ENCODE measurements around the gene PGA4. TPM values are rescaled to one million over a fixed set of nuclear protein-coding genes. Genes with fewer than 3 reads are reported as not detected.
"Not testable (repeated sequence)": the region's sequence is repeated elsewhere in the genome, so short reads cannot be mapped to it uniquely, and the experiment has no call there.

The PGA4 gene
- total and polyA plus RNA-seq, 2 of the 8 experiments (the other 6 are each of a cell fraction or from before 2014, with no cell fraction given): 1.3 TPM; not detected in 1

- POLR2A ChIA-PET (ENCODE audit: partially characterized antibody): interaction anchor here (1.4 kb wide), 1 partner anchor 46 kb away, joined by 3 read pairs; no protein-coding TSS in a partner anchor
Observed at GRCh38 chr11:61250796-61251765, 28.9 kb downstream of the PGA4 start.

More at GRCh38 chr11:61250796-61251765, 28.9 kb downstream of the PGA4 start:
- FAIRE-seq; H4K8ac ChIP-seq (ENCODE audit: extremely low read depth, insufficient read depth, low read length); H3K79me2 ChIP-seq (ENCODE audit: control insufficient read depth in 1 of 2, insufficient read depth in 2 of 2, low read length in 2 of 2); H3K4me2 ChIP-seq (ENCODE audit: insufficient read depth in 1 of 2, low read depth in 2 of 2, low read length in 2 of 2); H4K91ac ChIP-seq (replicated peaks; ENCODE audit: insufficient read length, low read length); H3K27me3 ChIP-seq (replicated peaks in 1 of 4; ENCODE audit: control insufficient read depth in 3 of 4, extremely low read depth in 1 of 4, insufficient read depth in 3 of 4, low read length in 3 of 4); H2AK5ac ChIP-seq (ENCODE audit: low read depth, low read length); H3K27ac ChIP-seq (ENCODE audit: low read depth, low read length); H3K23ac ChIP-seq (ENCODE audit: insufficient read length); H3K23me2 ChIP-seq (ENCODE audit: low read depth, low read length); H3K36me3 ChIP-seq (ENCODE audit: control insufficient read depth in 2 of 4, insufficient read depth in 4 of 4, low read length in 3 of 4); H2BK12ac ChIP-seq (ENCODE audit: low read depth, low read length); H3K4me1 ChIP-seq (replicated peaks in 1 of 4; ENCODE audit: control insufficient read depth in 3 of 4, insufficient read depth in 4 of 4, low read length in 3 of 4); H3K4me3 ChIP-seq (ENCODE audit: extremely low read depth in 1 of 4, insufficient read depth in 2 of 4, low read depth in 3 of 4, low read length in 4 of 4); H2BK20ac ChIP-seq (ENCODE audit: low read length); H4K20me1 ChIP-seq (replicated peaks in 1 of 2; ENCODE audit: control insufficient read depth in 1 of 2, insufficient read depth in 2 of 2, low read length in 2 of 2); H2BK15ac ChIP-seq (ENCODE audit: low read length); H3K9me3 ChIP-seq (ENCODE audit: insufficient read depth in 2 of 2, low read depth in 1 of 2, low read length in 1 of 2); H3K18ac ChIP-seq (ENCODE audit: extremely low read depth, low read length); H2AFZ ChIP-seq (ENCODE audit: low read length); H2BK5ac ChIP-seq (ENCODE audit: low read depth, low read length); H3K79me1 ChIP-seq (ENCODE audit: low read depth, low read length); H3K4ac ChIP-seq (replicated peaks; ENCODE audit: insufficient read length, low read depth, low read length); H2BK120ac ChIP-seq (replicated peaks; ENCODE audit: low read depth, low read length); H3K56ac ChIP-seq (replicated peaks; ENCODE audit: insufficient read length, low read depth, low read length); DNase-seq (ENCODE audit: low read depth in 1 of 2, low spot score in 2 of 2); H3K9ac ChIP-seq (replicated peaks in 1 of 4; ENCODE audit: extremely low read depth in 1 of 4, low read depth in 3 of 4, low read length in 3 of 4); H3K14ac ChIP-seq (ENCODE audit: insufficient read length); H4K5ac ChIP-seq (ENCODE audit: insufficient read length, low read depth, low read length): not testable (repeated sequence)
- 93% methylated on average over 20 of the region's 20 CpGs; no CpG with 5 or more reads in 1 of the 2 experiments for WGBS, 2 experiments (ENCODE audit: extremely low coverage in 1 of 2, insufficient coverage in 1 of 2, insufficient read length in 1 of 2, insufficient replicate concordance in 2 of 2, low coverage in 1 of 2, low lambda C conversion rate in 2 of 2, missing lambda C conversion rate in 1 of 2)
- CTCF ChIA-PET (ENCODE audit: partially characterized antibody): interaction anchor here (0.6 to 4.8 kb wide), 5 partner anchors 12 to 134 kb away, joined by 3 to 19 read pairs (median 4); no protein-coding TSS in a partner anchor
